ENCODE results near the gene HNRNPH1.

HNRNPH1 gene

GRCh38 chr5:179623906-179624741, 653 bp upstream of the HNRNPH1 start:
- peak in 2 of 3 donors; percentile 51 to 55 for DNase-seq (ENCODE audit: low read depth in 2 of 3, low spot score in 1 of 3)

GRCh38 chr5:179621551-179622214, 1.8 kb downstream of the HNRNPH1 start:
- DNase-seq (ENCODE audit: low read depth in 2 of 3, low spot score in 1 of 3), result no peak

- no peak for DNase-seq (ENCODE audit: low read depth in 2 of 3, low spot score in 1 of 3)
Observed at GRCh38 chr5:179620703-179621350, 2.6 kb downstream of the HNRNPH1 start.

- DNase-seq (ENCODE audit: low read depth in 2 of 3, low spot score in 1 of 3), result no peak
Observed at GRCh38 chr5:179620293-179620692, 3.2 kb downstream of the HNRNPH1 start.

GRCh38 chr5:179619776-179620175, 3.7 kb downstream of the HNRNPH1 start:
- no peak for DNase-seq (ENCODE audit: low read depth in 2 of 3, low spot score in 1 of 3)

- no peak for DNase-seq (ENCODE audit: low read depth in 2 of 3, low spot score in 1 of 3)
Observed at GRCh38 chr5:179618923-179619554, 4.4 kb downstream of the HNRNPH1 start.

GRCh38 chr5:179617930-179618329, 5.5 kb downstream of the HNRNPH1 start:
- DNase-seq (ENCODE audit: low read depth in 2 of 3, low spot score in 1 of 3), result no peak

- no peak for DNase-seq (ENCODE audit: low read depth in 2 of 3, low spot score in 1 of 3)
Observed at GRCh38 chr5:179616002-179616594, 7.4 kb downstream of the HNRNPH1 start.

GRCh38 chr5:179615203-179615602, 8.3 kb downstream of the HNRNPH1 start:
- DNase-seq (ENCODE audit: low read depth in 2 of 3, low spot score in 1 of 3), result no peak

GRCh38 chr5:179614745-179615144, 8.7 kb downstream of the HNRNPH1 start:
- no peak for DNase-seq (ENCODE audit: low read depth in 2 of 3, low spot score in 1 of 3)

- DNase-seq (ENCODE audit: low read depth in 2 of 3, low spot score in 1 of 3), result no peak
Observed at GRCh38 chr5:179613460-179614071, 9.9 kb downstream of the HNRNPH1 start.

GRCh38 chr5:179612577-179613459, 10.7 kb downstream of the HNRNPH1 start:
- DNase-seq (ENCODE audit: low read depth in 2 of 3, low spot score in 1 of 3), result no peak

- no peak for DNase-seq (ENCODE audit: low read depth in 2 of 3, low spot score in 1 of 3)
Observed at GRCh38 chr5:179610903-179611265, 12.6 kb downstream of the HNRNPH1 start.

- DNase-seq (ENCODE audit: low read depth in 2 of 3, low spot score in 1 of 3), result no peak
Observed at GRCh38 chr5:179610109-179610902, 13.2 kb downstream of the HNRNPH1 start.

GRCh38 chr5:179609834-179610108, 13.7 kb downstream of the HNRNPH1 start:
- DNase-seq (ENCODE audit: low read depth in 2 of 3, low spot score in 1 of 3), result no peak

- no peak for DNase-seq (ENCODE audit: low read depth in 2 of 3, low spot score in 1 of 3)
Observed at GRCh38 chr5:179608131-179608581, 15.3 kb downstream of the HNRNPH1 start.

GRCh38 chr5:179607160-179607931, 16.1 kb downstream of the HNRNPH1 start:
- DNase-seq (ENCODE audit: low read depth in 2 of 3, low spot score in 1 of 3), result no peak

- DNase-seq (ENCODE audit: low read depth in 2 of 3, low spot score in 1 of 3), result no peak
Observed at GRCh38 chr5:179606910-179607159, 16.6 kb downstream of the HNRNPH1 start.

All from stimulated activated CD4-positive, alpha-beta T cell treated with anti-CD3 and anti-CD28 coated beads, Interleukin-12 subunit alpha, Interleukin-12 subunit beta, amount 100 ng/mL, for 48 hours (primary cell).